Stimulated activated CD4-positive, alpha-beta T cell treated with anti-CD3 and anti-CD28 coated beads, TNF-alpha, amount 100 ng/mL, for 4 hours (primary cell): ENCODE measurements around the gene KCNK6.
"Not testable (repeated sequence)": the region's sequence is repeated elsewhere in the genome, so short reads cannot be mapped to it uniquely, and the experiment has no call there.

ENCODE experiments used
- DNase-seq, 3 experiments: peaks; one replicate each; pipeline ENCODE4 v3.0.0-alpha.2; 2020; ENCODE audit warnings: low read depth in 3 of 3

KCNK6 gene

DNA sequence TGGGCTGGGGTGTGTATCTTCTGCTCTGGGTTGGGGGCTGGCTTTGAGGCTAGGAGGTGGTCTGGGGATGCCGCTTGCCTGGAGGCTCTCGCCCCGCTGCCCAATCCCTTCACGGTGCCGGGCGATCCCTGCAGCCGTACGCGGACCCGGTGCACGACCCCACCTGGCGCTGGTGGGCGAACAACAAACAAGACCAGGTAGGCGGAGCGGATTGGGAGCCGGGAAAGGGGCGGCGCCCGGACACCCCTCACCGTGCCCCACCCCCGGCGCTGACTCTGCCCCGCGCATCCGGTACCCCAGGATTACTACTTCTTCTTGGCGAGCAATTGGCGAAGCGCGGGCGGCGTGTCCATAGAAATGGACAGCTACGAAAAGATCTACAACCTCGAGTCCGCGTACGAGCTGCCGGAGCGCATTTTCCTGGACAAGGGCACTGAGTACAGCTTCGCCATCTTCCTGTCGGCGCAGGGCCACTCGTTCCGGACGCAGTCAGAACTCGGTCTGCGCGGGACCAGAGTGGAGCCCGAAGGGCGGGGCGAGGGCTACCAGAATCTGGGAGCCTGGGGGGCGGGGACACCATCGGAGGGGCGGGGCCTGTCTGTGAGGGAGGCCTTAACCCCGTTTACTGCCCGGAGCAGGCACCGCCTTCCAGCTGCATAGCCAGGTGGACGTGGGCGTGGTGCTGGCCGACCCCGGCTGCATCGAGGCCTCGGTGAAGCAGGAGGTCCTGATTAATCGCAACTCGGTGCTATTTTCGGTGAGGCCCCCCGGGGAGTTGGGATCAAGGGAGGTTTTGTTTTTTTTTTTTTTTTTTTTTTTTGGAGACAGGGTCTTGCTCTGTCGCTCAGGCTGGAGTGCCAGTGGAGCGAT, 42.7 kb downstream of the KCNK6 start:
- DNase-seq = peak; percentile 48 to 56 (median 52)

DNA sequence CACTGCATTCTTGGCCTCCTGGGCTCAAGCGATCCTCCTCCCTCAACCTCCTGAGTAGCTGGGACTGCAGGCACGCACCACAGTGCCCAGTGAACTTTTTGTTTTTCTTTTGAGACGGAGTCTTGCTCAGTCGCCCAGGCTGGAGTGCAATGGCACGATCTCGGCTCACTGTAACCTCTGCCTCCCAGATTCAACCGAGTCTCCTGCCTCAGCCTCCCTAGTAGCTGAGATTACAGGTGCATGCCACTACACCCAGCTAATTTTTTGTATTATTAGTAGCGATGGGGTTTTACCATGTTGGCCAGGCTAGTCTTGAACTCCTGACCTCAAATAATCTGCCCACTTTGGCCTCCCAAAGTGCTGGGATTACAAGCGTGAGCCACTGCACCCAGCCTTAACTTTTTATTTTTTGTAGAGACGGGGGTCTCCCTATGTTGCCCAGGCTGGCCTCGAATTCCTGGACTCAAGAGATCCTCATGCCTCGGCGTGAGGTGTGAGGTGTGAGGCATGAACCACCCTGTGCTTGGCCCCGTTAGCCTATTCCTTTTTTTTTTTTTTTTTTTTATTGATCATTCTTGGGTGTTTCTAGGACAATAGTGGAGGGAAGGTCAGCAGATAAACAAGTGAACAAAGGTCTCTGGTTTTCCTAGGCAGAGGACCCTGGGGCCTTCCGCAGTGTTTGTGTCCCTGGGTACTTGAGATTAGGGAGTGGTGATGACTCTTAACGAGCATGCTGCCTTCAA, 43.5 kb downstream of the KCNK6 start:
- not testable (repeated sequence) for DNase-seq

DNA sequence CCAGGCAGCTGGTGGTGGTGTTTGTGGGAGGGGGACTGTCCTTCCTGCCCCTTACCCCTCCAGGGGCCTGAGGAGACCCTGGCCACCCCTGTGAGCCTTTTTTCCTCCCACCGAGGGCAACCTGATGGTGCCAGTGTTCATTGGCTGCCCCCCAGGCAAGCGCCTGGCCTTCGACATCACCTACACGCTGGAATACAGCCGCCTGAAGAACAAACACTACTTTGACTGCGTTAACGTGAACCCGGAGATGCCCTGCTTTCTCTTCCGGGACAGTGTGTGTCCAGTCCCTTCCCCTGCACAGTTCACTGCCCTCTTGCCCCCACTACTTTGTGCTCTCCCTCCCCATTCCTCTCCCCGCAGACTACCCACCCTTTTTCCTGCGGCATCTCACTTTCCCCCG, 47.4 kb downstream of the KCNK6 start:
- no peak for DNase-seq

DNA sequence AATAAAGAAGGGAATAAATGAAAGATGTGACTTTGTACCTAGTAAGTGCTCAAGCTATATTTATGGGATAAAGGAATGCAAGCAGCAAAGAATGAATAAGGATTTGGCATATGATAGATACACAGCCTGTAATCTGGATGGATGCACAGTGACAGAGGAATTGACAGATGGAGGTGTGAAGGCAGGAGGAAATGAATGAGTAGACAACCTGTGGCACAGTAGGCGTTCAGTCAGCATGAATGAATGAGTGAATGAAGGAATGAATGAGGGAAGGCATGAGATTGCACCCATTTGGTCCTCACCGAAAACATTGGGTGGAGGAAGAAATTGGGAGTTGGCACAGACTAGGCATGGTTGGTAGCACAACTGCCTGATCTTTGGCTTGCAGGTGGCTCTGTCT, 49.9 kb downstream of the KCNK6 start:
- no peak for DNase-seq

DNA sequence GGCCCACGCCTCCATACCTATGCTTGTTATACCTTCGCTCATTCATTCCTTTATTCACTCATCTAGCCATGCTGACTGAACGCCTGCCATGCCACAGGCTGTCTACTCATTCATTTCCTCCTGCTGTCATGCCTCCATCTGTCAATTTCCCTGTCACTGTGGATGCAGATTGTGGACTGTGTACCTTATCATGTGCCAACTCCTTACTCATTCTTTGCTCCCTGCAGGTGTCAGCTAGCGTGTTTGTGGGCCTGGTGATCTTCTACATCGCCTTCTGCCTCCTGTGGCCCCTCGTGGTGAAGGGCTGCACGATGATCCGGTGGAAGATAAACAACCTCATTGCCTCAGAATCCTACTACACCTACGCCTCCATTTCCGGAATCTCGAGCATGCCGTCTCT, 50.7 kb downstream of the KCNK6 start:
- DNase-seq = no peak

DNA sequence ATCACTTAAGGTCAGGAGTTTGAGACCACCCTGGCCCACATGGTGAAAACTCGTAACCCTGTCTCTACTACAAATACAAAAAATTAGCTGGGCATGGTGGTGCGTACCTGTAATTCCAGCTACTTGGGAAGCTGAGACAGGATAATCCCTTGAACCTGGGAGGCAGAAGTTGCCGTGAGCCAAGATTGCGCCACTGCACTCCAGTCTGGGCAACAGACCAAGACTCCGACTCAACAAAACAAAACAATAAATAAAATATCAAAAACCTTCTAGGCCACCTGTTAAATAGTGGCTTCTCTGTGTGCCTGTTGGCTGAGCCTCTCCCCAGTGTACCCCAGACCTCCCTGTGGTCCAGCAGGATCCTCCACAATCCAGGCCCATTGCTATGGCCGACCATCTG, 51.4 kb downstream of the KCNK6 start:
- no peak for DNase-seq

DNA sequence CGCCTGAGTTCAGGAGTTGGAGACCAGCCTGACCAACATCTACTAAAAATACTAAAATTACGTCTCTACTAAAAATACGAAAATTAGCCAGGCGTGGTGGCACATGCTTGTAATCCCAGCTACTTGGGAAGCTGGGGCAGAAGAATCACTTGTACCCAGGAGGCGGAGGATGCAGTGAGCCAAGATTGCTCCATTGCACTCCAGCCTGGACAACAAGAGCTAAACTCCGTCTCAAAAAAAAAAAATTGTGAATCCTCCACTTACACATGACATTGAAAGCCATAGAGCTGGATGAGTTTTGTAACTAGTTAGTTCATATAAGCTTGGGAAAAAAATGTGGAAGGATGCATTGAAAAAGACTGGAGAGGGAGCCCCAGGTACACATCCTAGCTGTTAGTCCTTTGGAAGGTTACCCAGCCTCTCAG, 54.3 kb downstream of the KCNK6 start:
- DNase-seq = no peak

DNA sequence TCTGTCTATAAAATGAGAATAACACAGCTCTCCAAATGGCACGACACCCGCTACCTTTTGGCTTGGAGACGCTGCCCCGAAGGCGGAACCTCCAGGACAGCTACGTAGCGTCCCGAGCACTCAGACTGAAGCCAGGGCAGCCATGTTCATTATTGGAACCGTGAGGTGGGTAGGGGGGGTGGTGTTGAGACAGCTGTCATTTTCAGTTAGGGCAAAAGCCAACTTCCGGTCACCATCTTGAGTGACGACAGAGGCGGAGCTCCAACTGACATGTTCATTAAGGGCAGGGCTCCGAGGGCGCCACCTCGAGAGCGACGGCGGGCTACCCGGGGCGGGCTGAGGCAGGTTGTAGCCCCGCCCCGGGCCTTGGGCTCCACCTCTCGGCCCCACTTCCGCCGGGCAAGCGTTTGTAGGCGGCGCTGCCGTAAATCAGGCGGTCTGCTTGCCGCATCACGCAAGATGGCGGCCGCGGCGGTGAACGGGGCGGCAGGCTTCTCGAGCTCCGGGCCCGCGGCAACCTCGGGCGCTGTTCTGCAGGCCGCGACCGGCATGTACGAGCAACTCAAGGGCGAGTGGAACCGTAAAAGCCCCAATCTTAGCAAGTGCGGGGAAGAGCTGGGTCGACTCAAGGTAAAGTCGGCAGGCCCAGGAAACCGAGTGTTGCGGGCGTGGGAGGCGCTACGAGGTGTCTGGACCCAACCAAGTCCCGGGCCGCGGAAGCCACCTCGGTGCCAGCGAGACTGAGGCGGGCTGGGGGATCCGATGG, 54.9 kb downstream of the KCNK6 start, which contains the start of gene PSMD8:
TSS of gene PSMD8 (plus strand) at position 240 of the 766 bp plus-strand sequence. CDS start at position 271, 31 bp downstream.
- DNase-seq = peak; percentile 94 to 97 (median 95)

DNA sequence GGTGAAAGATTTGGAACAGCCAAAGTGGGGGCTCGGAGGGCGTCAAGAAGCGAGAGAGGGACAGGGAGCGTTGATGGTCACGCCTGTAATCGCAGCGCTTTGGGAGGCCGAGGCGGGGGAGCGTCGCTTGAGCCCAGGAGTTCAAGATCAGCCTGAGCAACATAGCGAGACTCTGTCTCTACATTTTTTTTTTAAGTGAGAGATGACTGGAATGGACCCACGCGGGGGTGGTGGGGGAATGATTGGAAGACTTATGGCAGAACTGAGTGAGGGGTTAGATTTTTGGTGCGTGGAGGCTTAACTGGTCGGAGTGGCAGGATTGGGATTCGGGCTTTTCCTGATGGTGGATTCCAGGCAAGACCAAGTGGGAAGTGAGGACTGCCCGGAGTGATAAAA, 55.5 kb downstream of the KCNK6 start:
- no peak for DNase-seq

DNA sequence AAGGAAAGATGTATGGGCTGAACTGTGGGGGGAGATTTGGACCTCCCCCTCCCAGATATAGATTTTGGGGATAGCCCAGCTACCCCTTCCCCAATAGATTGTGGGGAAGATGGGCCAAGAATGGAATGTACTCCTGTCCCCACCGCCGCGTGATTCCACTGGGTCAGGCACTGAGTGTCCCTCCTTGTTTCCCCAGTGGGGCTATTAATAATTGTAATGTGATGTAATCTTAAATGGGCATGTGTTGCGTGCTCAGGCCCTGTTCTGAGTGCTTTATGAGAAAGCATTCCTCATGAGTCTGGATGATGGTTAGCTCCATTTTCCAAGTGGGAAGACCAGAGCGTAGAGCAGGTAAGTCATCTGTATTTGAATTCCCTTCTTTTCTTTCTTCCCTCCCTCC, 56.1 kb downstream of the KCNK6 start:
- DNase-seq = no peak

DNA sequence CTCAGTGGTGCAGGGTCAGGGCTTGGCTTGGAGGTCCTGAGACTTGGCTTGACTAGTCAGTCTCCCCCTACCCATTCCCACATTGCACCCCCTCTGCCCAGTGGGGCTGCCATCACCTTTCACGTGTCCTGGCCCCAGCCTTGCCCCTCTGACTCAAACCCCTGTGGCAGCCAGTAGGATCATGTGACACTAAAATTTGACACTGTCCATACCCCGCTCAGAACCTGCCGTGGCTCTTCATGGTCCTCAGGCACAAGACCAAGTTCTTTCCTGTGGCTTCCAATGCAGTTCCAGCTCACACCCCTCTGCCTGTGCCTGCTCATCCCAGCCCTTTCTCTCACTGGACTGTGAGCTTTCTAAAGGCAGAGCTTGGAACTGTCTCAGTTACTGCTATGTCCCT, 56.9 kb downstream of the KCNK6 start:
- DNase-seq = no peak

DNA sequence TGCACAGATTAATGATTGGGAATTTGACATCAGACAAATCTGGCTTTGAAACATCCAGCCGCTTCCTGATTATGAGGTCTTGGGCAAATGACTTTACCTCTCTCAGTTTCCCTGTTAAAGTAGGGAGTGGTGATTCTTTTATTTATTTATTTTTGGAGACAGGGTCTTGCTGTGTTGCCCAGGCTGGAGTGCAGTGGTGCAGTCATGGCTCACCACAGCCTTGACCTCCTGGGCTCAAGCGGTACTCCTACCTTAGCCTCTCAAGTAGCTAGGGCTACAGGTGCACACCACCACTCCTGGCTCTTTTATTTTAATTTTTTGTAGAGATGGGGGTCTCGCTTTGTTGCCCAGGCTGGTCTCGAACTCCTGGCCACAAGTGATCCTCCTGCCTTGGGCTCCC, 57.4 kb downstream of the KCNK6 start:
- no peak for DNase-seq

DNA sequence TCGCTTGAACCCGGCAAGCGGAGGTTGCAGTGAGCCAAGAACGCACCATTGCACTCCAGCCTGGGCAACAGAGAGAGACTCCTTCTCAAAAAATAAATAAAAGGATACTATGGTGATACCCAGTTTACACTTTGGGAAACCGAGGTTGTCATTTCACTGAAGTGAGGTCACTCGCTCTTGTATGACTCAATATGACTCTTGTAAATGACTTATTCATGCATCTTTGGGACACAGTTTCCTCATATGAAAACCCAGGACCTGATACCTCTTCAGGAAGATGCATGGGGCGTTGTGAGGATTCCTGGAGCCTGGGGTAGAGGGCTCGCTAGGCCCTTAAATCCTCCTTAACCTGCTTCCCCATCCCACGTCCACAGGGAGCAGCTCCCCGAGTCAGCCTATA, 59.2 kb downstream of the KCNK6 start:
- DNase-seq = no peak

DNA sequence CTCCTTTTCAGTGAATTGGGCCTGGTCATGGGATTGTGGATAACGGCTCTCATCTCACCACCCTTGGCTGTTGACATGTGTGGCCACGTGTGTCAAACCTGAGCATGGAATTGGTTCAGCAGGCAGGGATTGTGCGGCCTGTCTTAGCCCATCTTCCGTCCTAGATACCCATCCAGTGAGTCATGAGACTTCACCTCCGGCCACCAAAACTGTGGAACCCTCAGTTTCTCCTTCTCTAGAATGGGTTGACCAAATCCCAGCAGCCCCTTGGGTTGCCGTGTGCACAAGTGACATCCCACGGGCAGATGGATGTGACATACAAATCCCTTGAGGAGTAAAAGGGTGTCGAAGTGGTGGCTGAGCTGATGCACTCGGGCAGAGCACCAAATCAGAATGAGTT, 61.5 kb downstream of the KCNK6 start:
- no peak for DNase-seq
